Measurements from ENCODE around the gene SLC2A4.

The SLC2A4 gene

DNA sequence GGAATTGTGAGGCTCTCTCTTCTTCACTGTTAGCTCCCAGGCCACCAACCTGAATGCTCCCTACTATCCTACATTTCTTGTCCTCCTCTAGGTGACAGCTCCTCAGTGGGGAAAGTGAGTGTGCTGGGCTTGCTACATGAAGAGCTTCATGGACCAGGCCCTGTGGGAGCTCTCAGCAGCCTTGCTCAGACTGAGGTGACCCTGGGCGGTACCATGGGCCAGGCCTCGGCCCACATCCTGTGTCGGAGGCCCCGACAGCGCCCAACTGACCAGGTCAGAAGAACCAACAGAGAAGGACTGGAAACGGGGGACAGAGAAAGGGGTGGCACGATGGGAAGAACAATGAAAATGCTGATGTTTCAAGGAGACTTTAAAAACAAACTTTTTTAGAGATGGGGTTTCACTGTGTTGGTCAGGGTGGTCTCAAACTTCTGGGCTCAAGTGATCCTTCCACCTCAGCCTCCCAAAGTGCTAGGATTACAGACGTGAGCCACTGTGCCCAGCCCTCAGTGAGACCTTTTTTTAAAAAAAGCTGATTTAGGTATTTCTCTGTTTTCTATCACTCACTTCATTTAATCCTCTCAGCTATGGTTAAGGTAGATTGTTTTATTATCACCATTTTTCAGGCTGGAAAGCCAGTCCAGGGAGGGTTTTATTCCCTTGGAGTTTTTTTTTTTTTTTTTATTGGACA lies 24.6 kb upstream of the SLC2A4 start:
- H3F3A ChIP-seq (ENCODE audit: insufficient read depth): 0 out of 2 replicates have a peak, but pooled peaks cover 3% of the 10 kb centered on the region
- H3K9ac ChIP-seq (ENCODE audit: low read length): no peak overlapping the region
- no peak overlapping the region for H3K27ac ChIP-seq (ENCODE audit: low read depth, low read length)
- no peak overlapping the region for H2AFZ ChIP-seq (ENCODE audit: low read depth, low read length, severe bottlenecking)
- no peaks in the 10 kb centered on the region for H4K20me1 ChIP-seq (ENCODE audit: low read depth, low read length)
- H3K9me2 ChIP-seq (replicated peaks; ENCODE audit: insufficient read depth, low read length): no peaks in the 10 kb centered on the region
- no peaks in the 10 kb centered on the region for H3K27me3 ChIP-seq (ENCODE audit: low read length)
- peaks cover 8% of the 10 kb centered on the region; the same call in 1 of the 2 replicates for H3K36me3 ChIP-seq (ENCODE audit: low read length)
- TF ChIP-seq, protein P1, sequence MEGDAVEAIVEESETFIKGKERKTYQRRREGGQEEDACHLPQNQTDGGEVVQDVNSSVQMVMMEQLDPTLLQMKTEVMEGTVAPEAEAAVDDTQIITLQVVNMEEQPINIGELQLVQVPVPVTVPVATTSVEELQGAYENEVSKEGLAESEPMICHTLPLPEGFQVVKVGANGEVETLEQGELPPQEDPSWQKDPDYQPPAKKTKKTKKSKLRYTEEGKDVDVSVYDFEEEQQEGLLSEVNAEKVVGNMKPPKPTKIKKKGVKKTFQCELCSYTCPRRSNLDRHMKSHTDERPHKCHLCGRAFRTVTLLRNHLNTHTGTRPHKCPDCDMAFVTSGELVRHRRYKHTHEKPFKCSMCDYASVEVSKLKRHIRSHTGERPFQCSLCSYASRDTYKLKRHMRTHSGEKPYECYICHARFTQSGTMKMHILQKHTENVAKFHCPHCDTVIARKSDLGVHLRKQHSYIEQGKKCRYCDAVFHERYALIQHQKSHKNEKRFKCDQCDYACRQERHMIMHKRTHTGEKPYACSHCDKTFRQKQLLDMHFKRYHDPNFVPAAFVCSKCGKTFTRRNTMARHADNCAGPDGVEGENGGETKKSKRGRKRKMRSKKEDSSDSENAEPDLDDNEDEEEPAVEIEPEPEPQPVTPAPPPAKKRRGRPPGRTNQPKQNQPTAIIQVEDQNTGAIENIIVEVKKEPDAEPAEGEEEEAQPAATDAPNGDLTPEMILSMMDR (IDR thresholded peaks at IDR 0.05; ENCODE audit: insufficient read depth, low read length, poor library complexity, severe bottlenecking): no peak
- TF ChIP-seq EZH2phosphoT487 (conservative IDR thresholded peaks at IDR 0.05; ENCODE audit: low read length): no peak
- H3K79me2 ChIP-seq (ENCODE audit: insufficient read depth, low read length): peaks cover 12% of the 10 kb centered on the region
- no peak overlapping the region for H3K4me2 ChIP-seq (ENCODE audit: low read depth, low read length, poor library complexity, severe bottlenecking)
- H3K4me3 ChIP-seq (ENCODE audit: insufficient read depth, low read length, poor library complexity, severe bottlenecking): no peak overlapping the region
- no peaks in the 10 kb centered on the region for H3K9me3 ChIP-seq (ENCODE audit: insufficient read depth, low read length)

DNA sequence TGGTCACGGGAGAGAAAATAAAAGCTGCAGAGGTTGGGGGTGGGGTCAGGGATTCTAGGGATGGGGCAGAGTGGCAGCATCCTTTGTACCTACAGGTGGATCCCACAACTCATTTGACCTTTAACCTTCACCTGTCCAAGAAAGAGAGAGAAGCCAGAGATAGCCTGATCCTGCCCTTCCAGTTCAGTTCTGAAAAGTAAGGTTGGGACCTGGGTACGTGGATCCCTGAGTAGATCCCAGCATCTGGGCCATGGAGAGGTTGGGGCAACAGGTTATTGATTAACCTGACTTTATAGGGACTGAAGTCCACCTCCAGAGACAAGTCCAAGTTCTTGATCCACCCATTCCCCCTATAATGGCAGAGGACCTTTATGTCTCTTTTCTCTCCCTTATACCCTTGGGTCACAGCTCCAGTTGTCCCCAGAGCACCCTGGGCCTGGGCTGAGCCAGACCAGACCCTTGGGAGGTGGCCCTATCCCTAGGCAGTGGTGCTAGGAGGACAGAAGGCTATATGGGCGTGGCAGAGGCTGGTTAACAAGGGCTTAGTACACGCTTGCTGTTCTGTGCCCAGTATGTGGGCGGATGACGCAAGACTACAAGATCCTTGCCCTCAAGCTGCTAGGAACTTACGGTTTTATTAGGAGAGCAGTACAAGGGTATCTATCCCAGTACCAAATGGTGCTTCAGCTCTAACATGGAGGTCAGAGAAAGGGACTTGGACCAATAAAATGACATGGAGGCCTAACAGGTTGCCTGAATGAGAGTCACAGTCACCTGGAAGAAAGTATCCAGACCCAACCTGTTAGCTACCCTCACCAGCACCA lies 22.6 kb upstream of the SLC2A4 start:
- no peak for TF ChIP-seq EZH2phosphoT487 (conservative IDR thresholded peaks at IDR 0.05; ENCODE audit: low read length)
- TF ChIP-seq, protein P1 (IDR thresholded peaks at IDR 0.05; ENCODE audit: insufficient read depth, low read length, poor library complexity, severe bottlenecking): no peak
- Histone ChIP-seq H4K20me1 (ENCODE audit: low read depth, low read length) (no peaks in the 10 kb centered on the region), H3K4me2 (ENCODE audit: low read depth, low read length, poor library complexity, severe bottlenecking) (no peak overlapping the region), H3K9ac (ENCODE audit: low read length) (no peak overlapping the region), H3K79me2 (ENCODE audit: insufficient read depth, low read length) (0 out of 2 replicates have a peak, but pooled peaks cover 2% of the 10 kb centered on the region), H3K36me3 (ENCODE audit: low read length) (peaks cover 8% of the 10 kb centered on the region; the same call in 1 of the 2 replicates), H3K9me3 (ENCODE audit: insufficient read depth, low read length) (no peaks in the 10 kb centered on the region), H3K27ac (ENCODE audit: low read depth, low read length) (no peak overlapping the region), H3F3A (ENCODE audit: insufficient read depth) (0 out of 2 replicates have a peak, but pooled peaks cover 3% of the 10 kb centered on the region), H3K27me3 (ENCODE audit: low read length) (no peaks in the 10 kb centered on the region), H3K4me3 (ENCODE audit: insufficient read depth, low read length, poor library complexity, severe bottlenecking) (no peak overlapping the region), H2AFZ (ENCODE audit: low read depth, low read length, severe bottlenecking) (no peak overlapping the region), H3K9me2 (replicated peaks; ENCODE audit: insufficient read depth, low read length) (no peaks in the 10 kb centered on the region)

DNA sequence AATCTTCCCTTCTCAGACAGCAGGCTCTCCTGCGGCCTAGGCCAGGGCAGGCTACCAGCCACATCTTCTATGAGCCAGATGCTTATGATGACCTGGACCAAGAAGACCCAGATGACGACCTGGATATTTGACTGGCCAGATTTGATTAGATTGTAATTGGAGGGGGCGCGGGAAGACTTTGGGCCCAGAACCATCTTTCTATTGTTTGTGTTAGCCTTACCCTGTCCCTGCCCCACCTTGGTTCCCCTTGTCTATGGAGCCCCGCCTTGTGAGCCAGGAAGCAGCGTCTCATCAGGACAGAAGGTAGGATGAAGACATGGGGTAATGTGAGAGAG lies 22.0 kb upstream of the SLC2A4 start:
- Histone ChIP-seq H3K79me2 (ENCODE audit: insufficient read depth, low read length) (no peaks in the 10 kb centered on the region), H4K20me1 (ENCODE audit: low read depth, low read length) (no peaks in the 10 kb centered on the region), H3K4me3 (ENCODE audit: insufficient read depth, low read length, poor library complexity, severe bottlenecking) (no peak overlapping the region), H3K27ac (ENCODE audit: low read depth, low read length) (no peak overlapping the region), H3K9ac (ENCODE audit: low read length) (no peak overlapping the region), H3K36me3 (ENCODE audit: low read length) (peaks cover 7% of the 10 kb centered on the region; the same call in 1 of the 2 replicates), H2AFZ (ENCODE audit: low read depth, low read length, severe bottlenecking) (no peak overlapping the region), H3K4me2 (ENCODE audit: low read depth, low read length, poor library complexity, severe bottlenecking) (no peak overlapping the region), H3K9me2 (replicated peaks; ENCODE audit: insufficient read depth, low read length) (no peaks in the 10 kb centered on the region), H3K27me3 (ENCODE audit: low read length) (no peaks in the 10 kb centered on the region), H3F3A (ENCODE audit: insufficient read depth) (no peaks in the 10 kb centered on the region), H3K9me3 (ENCODE audit: insufficient read depth, low read length) (no peaks in the 10 kb centered on the region)
- TF ChIP-seq, protein P1 (IDR thresholded peaks at IDR 0.05; ENCODE audit: insufficient read depth, low read length, poor library complexity, severe bottlenecking): no peak
- no peak for TF ChIP-seq EZH2phosphoT487 (conservative IDR thresholded peaks at IDR 0.05; ENCODE audit: low read length)

Data from SU-DHL-6 (cell line).